SK-N-SH treated with all-trans-retinoic acid at 6 μM for 48 hours (cell line): ENCODE data around the gene JMJD4.

Experiments used
- ATAC-seq: fragments of 200-7000 bp; cut with Tn5 transposase; 3 replicates; pipeline ENCODE4 v1.9.1; 2020; ENCODE audit warnings: mild to moderate bottlenecking, moderate library complexity
- ARNTL ChIP-seq: fragments of 450-650 bp; formaldehyde crosslinking; IDR thresholded peaks from 2 replicates; pipeline ENCODE4 v1.5.0; 2020; ENCODE audit warnings: low read depth, mild to moderate bottlenecking, moderate library complexity, borderline replicate concordance
- BACH2 ChIP-seq: fragments of 250-450 bp; sonication (Bioruptor Pico); IDR thresholded peaks from 2 replicates; pipeline ENCODE4 v1.9.0; 2021; ENCODE audit warnings: mild to moderate bottlenecking, borderline replicate concordance
- CSDC2 ChIP-seq: fragments of 250-450 bp; sonication (Bioruptor Pico); IDR thresholded peaks from 2 replicates; pipeline ENCODE4 v1.5.0; 2020; ENCODE audit warnings: mild to moderate bottlenecking, moderate library complexity
- ESRRG ChIP-seq: fragments of 250-450 bp; sonication (Bioruptor Pico); IDR thresholded peaks from 2 replicates; pipeline ENCODE4 v1.6.1; 2021; ENCODE audit warnings: mild to moderate bottlenecking
- GLIS3 ChIP-seq: fragments of 250-450 bp; sonication (Bioruptor Pico); IDR thresholded peaks from 2 replicates; pipeline ENCODE4 v1.5.0; 2020; ENCODE audit warnings: mild to moderate bottlenecking, moderate library complexity
- ISL1 ChIP-seq: fragments of 250-450 bp; sonication (Bioruptor Pico); IDR thresholded peaks from 2 replicates; pipeline ENCODE4 v2.1.2; 2022; ENCODE audit warnings: mild to moderate bottlenecking, moderate library complexity
- PPARA ChIP-seq: fragments of 250-450 bp; sonication (Bioruptor Pico); IDR thresholded peaks from 2 replicates; pipeline ENCODE4 v1.5.0; 2020; ENCODE audit warnings: mild to moderate bottlenecking, borderline replicate concordance
- RARB ChIP-seq: fragments of 250-450 bp; sonication (Bioruptor Pico); IDR thresholded peaks from 2 replicates; pipeline ENCODE4 v1.8.0; 2021; ENCODE audit warnings: mild to moderate bottlenecking, moderate library complexity
- SNAI2 ChIP-seq: fragments of 250-450 bp; sonication (Bioruptor Pico); IDR thresholded peaks from 2 replicates; pipeline ENCODE4 v1.5.0; 2020; ENCODE audit warnings: mild to moderate bottlenecking, moderate library complexity
- TCF4 ChIP-seq: fragments of 250-450 bp; sonication (Bioruptor Pico); IDR thresholded peaks from 2 replicates; pipeline ENCODE4 v1.8.0; 2021; ENCODE audit warnings: mild to moderate bottlenecking, moderate library complexity, borderline replicate concordance
- TOX ChIP-seq: fragments of 250-450 bp; sonication (Bioruptor Pico); IDR thresholded peaks from 2 replicates; pipeline ENCODE4 v1.8.0; 2021; ENCODE audit warnings: mild to moderate bottlenecking, moderate library complexity, borderline replicate concordance
- ZC3H10 ChIP-seq: fragments of 250-450 bp; sonication (Bioruptor Pico); IDR thresholded peaks from 2 replicates; pipeline ENCODE4 v1.5.1; 2021; ENCODE audit warnings: mild to moderate bottlenecking, moderate library complexity
- ZFP3 ChIP-seq: fragments of 250-450 bp; sonication (Bioruptor Pico); IDR thresholded peaks from 2 replicates; pipeline ENCODE4 v1.5.0; 2020; ENCODE audit warnings: mild to moderate bottlenecking, moderate library complexity
- ZFP30 ChIP-seq: fragments of 450-650 bp; formaldehyde crosslinking; IDR thresholded peaks from 2 replicates; pipeline ENCODE4 v1.5.0; 2022; ENCODE audit warnings: mild to moderate bottlenecking, moderate library complexity
- ZNF565 ChIP-seq: fragments of 450-650 bp; formaldehyde crosslinking; conservative IDR thresholded peaks from 2 replicates; pipeline ENCODE4 v1.5.0; 2020; ENCODE audit warnings: low read depth, mild to moderate bottlenecking, moderate library complexity
- ZNF70 ChIP-seq: fragments of 450-650 bp; formaldehyde crosslinking; IDR thresholded peaks from 2 replicates; pipeline ENCODE4 v1.5.0; 2020; ENCODE audit warnings: mild to moderate bottlenecking, moderate library complexity
- ZNF8 ChIP-seq: fragments of 450-650 bp; formaldehyde crosslinking; IDR thresholded peaks from 2 replicates; pipeline ENCODE4 v1.5.0; 2020; ENCODE audit warnings: mild to moderate bottlenecking, moderate library complexity
- TF ChIP-seq, protein P1 (sequence below): fragments of 250-450 bp; sonication (Bioruptor Pico); IDR thresholded peaks from 2 replicates; pipeline ENCODE4 v1.8.0; 2020; ENCODE audit warnings: mild to moderate bottlenecking, moderate library complexity, borderline replicate concordance
- TF ChIP-seq, protein P2 (sequence below): fragments of 250-450 bp; sonication (Bioruptor Pico); IDR thresholded peaks from 2 replicates; pipeline ENCODE4 v1.5.1; 2020; ENCODE audit warnings: low read depth, mild to moderate bottlenecking, moderate library complexity
- TF ChIP-seq, protein P3 (sequence below): fragments of 250-450 bp; sonication (Bioruptor Pico); IDR thresholded peaks from 2 replicates; pipeline ENCODE4 v1.5.0; 2020; ENCODE audit warnings: mild to moderate bottlenecking, moderate library complexity

JMJD4 gene

DNA sequence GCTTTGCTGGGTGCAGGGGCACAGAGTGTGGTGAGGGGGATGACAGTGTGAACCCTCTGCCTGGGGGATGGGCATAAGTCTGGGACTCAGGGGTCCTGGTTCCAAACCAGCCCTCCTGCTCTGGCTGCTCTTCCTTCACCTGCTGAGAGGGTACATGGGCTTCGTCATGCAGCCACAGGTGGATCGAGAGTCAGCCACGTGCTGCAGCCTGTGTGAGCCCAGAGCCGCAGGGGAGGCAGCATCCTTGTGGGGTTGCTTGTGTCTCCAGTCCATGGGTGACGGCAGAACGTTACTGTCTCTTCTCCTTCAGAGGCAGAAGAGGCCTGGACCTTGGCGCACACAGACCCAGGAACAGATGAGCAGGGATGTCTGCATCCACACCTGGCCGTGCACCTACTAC lies 12.3 kb upstream of the JMJD4 start:
- TF ChIP-seq, protein P1, sequence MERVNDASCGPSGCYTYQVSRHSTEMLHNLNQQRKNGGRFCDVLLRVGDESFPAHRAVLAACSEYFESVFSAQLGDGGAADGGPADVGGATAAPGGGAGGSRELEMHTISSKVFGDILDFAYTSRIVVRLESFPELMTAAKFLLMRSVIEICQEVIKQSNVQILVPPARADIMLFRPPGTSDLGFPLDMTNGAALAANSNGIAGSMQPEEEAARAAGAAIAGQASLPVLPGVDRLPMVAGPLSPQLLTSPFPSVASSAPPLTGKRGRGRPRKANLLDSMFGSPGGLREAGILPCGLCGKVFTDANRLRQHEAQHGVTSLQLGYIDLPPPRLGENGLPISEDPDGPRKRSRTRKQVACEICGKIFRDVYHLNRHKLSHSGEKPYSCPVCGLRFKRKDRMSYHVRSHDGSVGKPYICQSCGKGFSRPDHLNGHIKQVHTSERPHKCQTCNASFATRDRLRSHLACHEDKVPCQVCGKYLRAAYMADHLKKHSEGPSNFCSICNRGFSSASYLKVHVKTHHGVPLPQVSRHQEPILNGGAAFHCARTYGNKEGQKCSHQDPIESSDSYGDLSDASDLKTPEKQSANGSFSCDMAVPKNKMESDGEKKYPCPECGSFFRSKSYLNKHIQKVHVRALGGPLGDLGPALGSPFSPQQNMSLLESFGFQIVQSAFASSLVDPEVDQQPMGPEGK (CRISPR knock-in tag) = no peak
- no peak for TF ChIP-seq RARB
- TF ChIP-seq ZNF8 (CRISPR knock-in tag) = no peak
- TF ChIP-seq ZFP30 (CRISPR knock-in tag) = no peak
- TF ChIP-seq ZNF565 (CRISPR knock-in tag) = no peak
- TF ChIP-seq SNAI2 = no peak
- no peak for TF ChIP-seq ESRRG (CRISPR knock-in tag)
- TF ChIP-seq, protein P2, sequence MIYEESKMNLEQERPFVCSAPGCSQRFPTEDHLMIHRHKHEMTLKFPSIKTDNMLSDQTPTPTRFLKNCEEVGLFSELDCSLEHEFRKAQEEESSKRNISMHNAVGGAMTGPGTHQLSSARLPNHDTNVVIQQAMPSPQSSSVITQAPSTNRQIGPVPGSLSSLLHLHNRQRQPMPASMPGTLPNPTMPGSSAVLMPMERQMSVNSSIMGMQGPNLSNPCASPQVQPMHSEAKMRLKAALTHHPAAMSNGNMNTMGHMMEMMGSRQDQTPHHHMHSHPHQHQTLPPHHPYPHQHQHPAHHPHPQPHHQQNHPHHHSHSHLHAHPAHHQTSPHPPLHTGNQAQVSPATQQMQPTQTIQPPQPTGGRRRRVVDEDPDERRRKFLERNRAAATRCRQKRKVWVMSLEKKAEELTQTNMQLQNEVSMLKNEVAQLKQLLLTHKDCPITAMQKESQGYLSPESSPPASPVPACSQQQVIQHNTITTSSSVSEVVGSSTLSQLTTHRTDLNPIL (CRISPR knock-in tag) = no peak
- no peak for TF ChIP-seq ZC3H10 (CRISPR knock-in tag)
- no peak for TF ChIP-seq ZNF70 (CRISPR knock-in tag)
- TF ChIP-seq CSDC2 = no peak
- TF ChIP-seq ISL1 = no peak
- TF ChIP-seq ZFP3 (CRISPR knock-in tag) = no peak
- no peak for TF ChIP-seq TOX (CRISPR knock-in tag)
- TF ChIP-seq TCF4 = no peak
- no peak for TF ChIP-seq ARNTL (CRISPR knock-in tag)
- TF ChIP-seq BACH2 (CRISPR knock-in tag) = no peak
- ATAC-seq = no peak

DNA sequence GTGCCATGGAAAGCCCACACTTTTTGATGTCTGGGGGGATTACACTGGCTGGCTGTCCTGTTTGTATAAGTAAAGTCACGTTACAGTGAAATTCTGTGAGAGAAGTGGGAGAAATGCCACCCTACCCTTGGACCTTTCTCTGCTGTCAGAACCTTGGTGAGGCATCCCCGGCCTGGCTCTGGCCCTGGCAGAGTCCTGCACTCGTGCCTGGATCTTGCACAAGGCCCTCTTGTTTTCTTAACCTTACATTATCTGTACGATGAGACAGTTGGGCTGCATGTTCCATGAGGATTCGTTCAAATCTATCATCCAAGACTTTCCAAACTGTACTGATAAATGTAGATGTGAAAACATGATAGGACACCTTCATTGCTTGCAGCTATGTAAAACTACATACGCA lies 11.6 kb upstream of the JMJD4 start:
- ATAC-seq = no peak
- TF ChIP-seq TOX (CRISPR knock-in tag) (no peak), GLIS3 (no peak), BACH2 (CRISPR knock-in tag) (no peak), ISL1 (no peak), ZFP3 (CRISPR knock-in tag) (no peak), ZNF565 (CRISPR knock-in tag) (no peak)
- TF ChIP-seq, protein P3, sequence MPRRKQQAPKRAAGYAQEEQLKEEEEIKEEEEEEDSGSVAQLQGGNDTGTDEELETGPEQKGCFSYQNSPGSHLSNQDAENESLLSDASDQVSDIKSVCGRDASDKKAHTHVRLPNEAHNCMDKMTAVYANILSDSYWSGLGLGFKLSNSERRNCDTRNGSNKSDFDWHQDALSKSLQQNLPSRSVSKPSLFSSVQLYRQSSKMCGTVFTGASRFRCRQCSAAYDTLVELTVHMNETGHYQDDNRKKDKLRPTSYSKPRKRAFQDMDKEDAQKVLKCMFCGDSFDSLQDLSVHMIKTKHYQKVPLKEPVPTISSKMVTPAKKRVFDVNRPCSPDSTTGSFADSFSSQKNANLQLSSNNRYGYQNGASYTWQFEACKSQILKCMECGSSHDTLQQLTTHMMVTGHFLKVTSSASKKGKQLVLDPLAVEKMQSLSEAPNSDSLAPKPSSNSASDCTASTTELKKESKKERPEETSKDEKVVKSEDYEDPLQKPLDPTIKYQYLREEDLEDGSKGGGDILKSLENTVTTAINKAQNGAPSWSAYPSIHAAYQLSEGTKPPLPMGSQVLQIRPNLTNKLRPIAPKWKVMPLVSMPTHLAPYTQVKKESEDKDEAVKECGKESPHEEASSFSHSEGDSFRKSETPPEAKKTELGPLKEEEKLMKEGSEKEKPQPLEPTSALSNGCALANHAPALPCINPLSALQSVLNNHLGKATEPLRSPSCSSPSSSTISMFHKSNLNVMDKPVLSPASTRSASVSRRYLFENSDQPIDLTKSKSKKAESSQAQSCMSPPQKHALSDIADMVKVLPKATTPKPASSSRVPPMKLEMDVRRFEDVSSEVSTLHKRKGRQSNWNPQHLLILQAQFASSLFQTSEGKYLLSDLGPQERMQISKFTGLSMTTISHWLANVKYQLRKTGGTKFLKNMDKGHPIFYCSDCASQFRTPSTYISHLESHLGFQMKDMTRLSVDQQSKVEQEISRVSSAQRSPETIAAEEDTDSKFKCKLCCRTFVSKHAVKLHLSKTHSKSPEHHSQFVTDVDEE (CRISPR knock-in tag) = no peak

DNA sequence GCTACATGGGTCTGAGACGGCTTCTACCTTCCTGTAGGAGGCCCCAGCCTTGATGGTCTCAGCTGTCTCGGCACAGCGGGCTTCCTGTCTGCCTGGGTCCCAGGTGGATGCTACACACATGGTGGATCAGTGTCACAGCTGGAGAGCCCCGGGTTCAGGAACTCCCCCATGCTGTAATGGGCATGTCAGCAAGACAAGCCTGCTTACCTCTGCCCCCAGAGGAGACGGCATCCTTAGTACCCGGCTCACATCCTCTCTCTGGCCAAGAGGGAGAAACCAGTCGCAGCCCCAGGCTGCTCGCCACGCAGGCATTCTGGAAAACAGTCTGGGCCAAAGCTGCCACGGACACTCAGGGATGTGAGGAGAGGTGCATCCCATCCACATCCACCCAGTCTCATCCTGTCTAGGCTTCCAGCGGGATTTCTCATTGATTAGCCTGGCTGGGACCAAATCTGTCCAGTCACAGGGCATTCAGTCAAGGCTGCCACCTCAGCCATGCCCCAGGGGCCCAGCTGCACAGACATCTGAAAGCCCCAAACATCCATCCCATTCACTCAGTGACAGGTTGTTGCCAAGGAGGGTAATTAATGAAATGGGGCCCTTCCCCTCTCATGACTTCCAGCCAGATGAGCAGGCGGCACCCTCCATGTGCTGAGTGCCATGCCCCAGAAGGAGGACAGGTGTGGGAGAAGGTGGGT lies 10.6 kb upstream of the JMJD4 start:
- no peak for ATAC-seq
- no peak for TF ChIP-seq ZNF70 (CRISPR knock-in tag)
- TF ChIP-seq ZC3H10 (CRISPR knock-in tag) = no peak
- no peak for TF ChIP-seq RARB
- no peak for TF ChIP-seq ZNF565 (CRISPR knock-in tag)
- no peak for TF ChIP-seq GLIS3
- TF ChIP-seq CSDC2 = no peak
- TF ChIP-seq, protein P1 (CRISPR knock-in tag) = no peak
- TF ChIP-seq ZFP30 (CRISPR knock-in tag) = no peak
- TF ChIP-seq BACH2 (CRISPR knock-in tag) = no peak
- TF ChIP-seq ZFP3 (CRISPR knock-in tag) = no peak
- TF ChIP-seq PPARA (CRISPR knock-in tag) = no peak
- no peak for TF ChIP-seq ISL1

DNA sequence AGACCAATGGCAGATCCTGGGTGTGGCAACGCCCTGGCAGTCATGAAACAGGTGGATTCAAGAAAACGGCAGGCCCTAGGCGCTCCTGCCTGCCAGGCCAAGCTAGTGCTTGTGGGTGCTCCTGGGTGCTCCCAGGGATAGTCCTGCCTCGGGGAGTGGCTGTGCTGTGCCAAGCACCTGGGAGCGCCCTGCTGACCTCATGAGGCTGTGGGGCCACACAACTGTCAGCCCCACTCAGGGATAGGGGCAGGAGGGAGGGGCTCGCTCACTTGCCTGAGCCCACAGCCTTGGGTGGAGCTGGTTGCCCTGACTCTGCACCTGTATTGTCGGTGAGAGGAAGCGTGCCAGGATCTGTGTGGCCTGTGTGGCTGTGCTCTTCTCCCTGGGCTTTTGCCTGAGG lies 9.6 kb upstream of the JMJD4 start:
- no peak for TF ChIP-seq ISL1
- TF ChIP-seq PPARA (CRISPR knock-in tag) = no peak
- TF ChIP-seq CSDC2 = no peak
- TF ChIP-seq ARNTL (CRISPR knock-in tag) = no peak
- TF ChIP-seq RARB = no peak
- ATAC-seq = no peak
